Stomach (tissue), 9 donors: ENCODE measurements around the gene LMF2. TPM values are rescaled to one million over a fixed set of nuclear protein-coding genes. Genes with fewer than 3 reads are reported as not detected.

Experiments
- DNase-seq, 2 donors: peaks; one replicate each; pipeline versions ENCODE4 v3.0.0 to v3.0.0-alpha.2; 2013 to 2019
- H3K27ac ChIP-seq, 5 donors: fragments of 200-600 bp in 4 of 5; sonication (generic) in 4 of 5; one replicate each; pipeline ENCODE4 v1.5.1; 2013 to 2019; ENCODE audit warnings: mild to moderate bottlenecking in 1 of 5, moderate library complexity in 1 of 5
- H3K27me3 ChIP-seq, 3 donors: fragments of 200-600 bp; sonication (generic); one replicate each; pipeline ENCODE4 v1.5.1; 2017 to 2019; ENCODE audit warnings: mixed run types in 1 of 3
- H3K36me3 ChIP-seq, 4 donors: fragments of 200-600 bp; sonication (generic); 1 replicate in 3 of 4; 2 replicates in 1 of 4; pipeline ENCODE4 v1.5.1; 2016 to 2019
- H3K4me1 ChIP-seq, 4 donors: fragments of 200-600 bp; sonication (generic); one replicate each; pipeline ENCODE4 v1.5.1; 2016 to 2019
- H3K4me3 ChIP-seq, 4 donors: fragments of 200-600 bp; sonication (generic) in 3 of 4; one replicate each; pipeline ENCODE4 v1.5.1; 2016 to 2019; ENCODE audit warnings: mild to moderate bottlenecking in 1 of 4
- H3K9me3 ChIP-seq, 4 donors: fragments of 200-600 bp; sonication (generic); one replicate each; pipeline ENCODE4 v1.5.1; 2016 to 2019
- EP300 ChIP-seq: sonication (generic); formaldehyde crosslinking; IDR thresholded peaks from one replicate; pipeline ENCODE4 v1.6.1; 2017; ENCODE audit warnings: antibody characterized with exemption
- POLR2A ChIP-seq, 4 donors: fragments of 450-650 bp; IDR thresholded peaks; one replicate each; pipeline ENCODE4 v1.6.1; 2016; ENCODE audit warnings: antibody characterized with exemption in 4 of 4, control low read depth in 2 of 4, mild to moderate bottlenecking in 1 of 4, moderate library complexity in 1 of 4
- POLR2AphosphoS5 ChIP-seq, 3 donors: sonication (generic); formaldehyde crosslinking; IDR thresholded peaks; one replicate each; pipeline ENCODE4 v1.6.1; 2016; ENCODE audit warnings: antibody characterized with exemption in 3 of 3
- WGBS, 5 donors: extraction: QIAGEN DNeasy Blood & Tissue Kit in 3 of 5; methylation state at CpG; one replicate each; pipeline versions ENCODE4 v1.1.5 to v1.1.7; 2013 to 2018; 5-methylcytosine and 5-hydroxymethylcytosine counted together
- intact Hi-C: fragments of 100-400 bp; cut with DNase I; formaldehyde crosslinking; loops from one replicate; pipeline ENCODE4 v1.15.1; 2023; ENCODE audit warnings: low total_unique reads
- polyA plus RNA-seq, 3 donors: library from polyadenylated mRNA; stranded (reverse); fragments of 200-250 nt; gene quantifications; one replicate each; pipeline ENCODE4 v1.2.3, GENCODE V29; 2013
- total RNA-seq, 5 donors: library from RNA; depleted of rRNA; stranded (reverse); fragments of >200 nt; gene quantifications; one replicate each; pipeline versions ENCODE4 v1.1.0 to v1.2.3, GENCODE V29; 2014 to 2016
- TF ChIP-seq, protein P1 (sequence below), 7 experiments: fragments of 450-650 bp in 4 of 7; fragments of 200-600 bp in 3 of 7; sonication (generic) in 3 of 7; IDR thresholded peaks; one replicate each; pipeline ENCODE4 v1.5.1; 2016 to 2019; ENCODE audit warnings: antibody characterized with exemption in 7 of 7, control low read depth in 2 of 7, mild to moderate bottlenecking in 1 of 7
- donor health status: healthy with polysubstance abuse.
- donor health status: Bipolar disorder and iron deficiency.
- donor health status: healthy.

The LMF2 gene
- total and polyA plus RNA-seq, 8 donors: 11.9 to 212 (median 52.9) TPM

- 90 to 92% (median 92%) methylated on average over 15 to 18 of the region's 18 CpGs for WGBS, 5 donors
- intact Hi-C loops: no loop called here
Measured at GRCh38 chr22:50527921-50528681, 20.6 kb upstream of the LMF2 start.

DNA sequence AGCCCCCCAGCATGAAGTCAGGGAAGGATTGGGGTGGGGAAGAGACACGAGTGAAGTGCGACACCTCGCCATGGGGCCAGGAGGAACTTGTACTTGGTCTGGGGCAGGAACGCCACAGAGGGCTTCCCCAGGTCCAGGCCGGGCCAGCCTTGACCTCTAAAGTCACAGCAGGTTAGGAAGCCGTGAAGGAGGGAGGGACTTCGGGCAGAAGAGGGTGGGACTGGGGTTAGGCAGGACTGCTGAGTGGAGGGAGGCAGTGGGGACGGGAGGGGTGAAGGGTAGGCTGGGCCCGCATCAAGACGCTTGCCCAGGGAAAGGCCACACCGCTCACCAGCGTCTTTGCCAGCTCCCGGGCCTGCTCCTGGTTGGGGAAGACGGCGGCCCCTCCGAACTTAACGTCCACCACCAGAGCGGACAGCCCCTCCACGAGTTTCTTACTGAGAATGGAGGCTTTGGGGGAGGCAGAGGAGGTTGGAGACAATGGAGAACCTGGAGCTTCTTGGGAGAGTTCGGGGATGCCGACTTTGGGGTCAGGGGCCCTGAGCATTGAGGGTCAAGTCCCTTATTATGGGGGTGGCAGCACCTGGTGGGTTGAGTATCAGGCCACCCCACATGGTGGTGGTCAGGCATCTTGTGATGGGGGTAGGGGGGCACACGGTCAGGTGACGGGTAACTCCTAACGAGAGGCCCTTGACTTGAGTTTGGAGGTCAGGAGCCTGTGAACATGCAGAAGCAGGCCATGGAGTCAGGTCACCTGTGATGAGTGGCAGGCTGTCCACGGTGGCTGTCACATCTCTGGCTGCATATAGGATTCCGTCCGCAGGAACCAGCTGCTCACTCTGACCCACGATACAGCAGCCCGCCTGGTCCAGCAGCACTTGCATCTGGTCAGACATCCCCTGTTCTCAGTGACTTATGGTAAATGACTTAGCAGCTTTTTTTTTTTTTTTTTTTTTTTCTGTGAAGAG, 19.6 kb upstream of the LMF2 start:
- intact Hi-C loops: no loop called here
- Histone ChIP-seq H3K4me3 (peak overlapping the region; percentile 63 to 86 (median 80)), H3K27ac (peak overlapping the region; percentile 92 to 98 (median 94)), H3K27me3 (peaks cover 0 to 30% (median 0%) of the 10 kb centered on the region in 3 donors), H3K36me3 (peaks cover 18 to 22% (median 21%) of the 10 kb centered on the region in 4 donors), H3K4me1 (peaks cover 60 to 81% (median 79%) of the 10 kb centered on the region in 4 donors), H3K9me3 (no peaks in the 10 kb centered on the region)
- 39 to 59% (median 48%) methylated on average over 28 to 29 of the region's 29 CpGs for WGBS, 5 donors
- peak; percentile 68 to 72 for DNase-seq
- TF ChIP-seq POLR2AphosphoS5 (IDR thresholded peaks at IDR 0.05): peak in 2 of 3 donors; percentile 31 to 65
- TF ChIP-seq EP300: no peak

More at GRCh38 chr22:50527921-50528681, 20.6 kb upstream of the LMF2 start:
- Histone ChIP-seq H3K27ac (peak overlapping the region in 4 of 5 donors; percentile 92 to 98 (median 94)), H3K36me3 (peaks cover 8 to 12% (median 12%) of the 10 kb centered on the region in 4 donors), H3K4me1 (peaks cover 68 to 90% (median 84%) of the 10 kb centered on the region in 4 donors), H3K27me3 (peaks cover 0 to 39% (median 0%) of the 10 kb centered on the region in 3 donors), H3K4me3 (peak overlapping the region in 2 of 4 donors; percentile 53 to 80), H3K9me3 (no peaks in the 10 kb centered on the region)
- DNase-seq: no peak
- TF ChIP-seq POLR2AphosphoS5 (IDR thresholded peaks at IDR 0.05) (no peak), POLR2A (IDR thresholded peaks at IDR 0.05) (no peak), EP300 (no peak)
- TF ChIP-seq, protein P1, sequence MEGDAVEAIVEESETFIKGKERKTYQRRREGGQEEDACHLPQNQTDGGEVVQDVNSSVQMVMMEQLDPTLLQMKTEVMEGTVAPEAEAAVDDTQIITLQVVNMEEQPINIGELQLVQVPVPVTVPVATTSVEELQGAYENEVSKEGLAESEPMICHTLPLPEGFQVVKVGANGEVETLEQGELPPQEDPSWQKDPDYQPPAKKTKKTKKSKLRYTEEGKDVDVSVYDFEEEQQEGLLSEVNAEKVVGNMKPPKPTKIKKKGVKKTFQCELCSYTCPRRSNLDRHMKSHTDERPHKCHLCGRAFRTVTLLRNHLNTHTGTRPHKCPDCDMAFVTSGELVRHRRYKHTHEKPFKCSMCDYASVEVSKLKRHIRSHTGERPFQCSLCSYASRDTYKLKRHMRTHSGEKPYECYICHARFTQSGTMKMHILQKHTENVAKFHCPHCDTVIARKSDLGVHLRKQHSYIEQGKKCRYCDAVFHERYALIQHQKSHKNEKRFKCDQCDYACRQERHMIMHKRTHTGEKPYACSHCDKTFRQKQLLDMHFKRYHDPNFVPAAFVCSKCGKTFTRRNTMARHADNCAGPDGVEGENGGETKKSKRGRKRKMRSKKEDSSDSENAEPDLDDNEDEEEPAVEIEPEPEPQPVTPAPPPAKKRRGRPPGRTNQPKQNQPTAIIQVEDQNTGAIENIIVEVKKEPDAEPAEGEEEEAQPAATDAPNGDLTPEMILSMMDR (IDR thresholded peaks at IDR 0.05): no peak

DNA sequence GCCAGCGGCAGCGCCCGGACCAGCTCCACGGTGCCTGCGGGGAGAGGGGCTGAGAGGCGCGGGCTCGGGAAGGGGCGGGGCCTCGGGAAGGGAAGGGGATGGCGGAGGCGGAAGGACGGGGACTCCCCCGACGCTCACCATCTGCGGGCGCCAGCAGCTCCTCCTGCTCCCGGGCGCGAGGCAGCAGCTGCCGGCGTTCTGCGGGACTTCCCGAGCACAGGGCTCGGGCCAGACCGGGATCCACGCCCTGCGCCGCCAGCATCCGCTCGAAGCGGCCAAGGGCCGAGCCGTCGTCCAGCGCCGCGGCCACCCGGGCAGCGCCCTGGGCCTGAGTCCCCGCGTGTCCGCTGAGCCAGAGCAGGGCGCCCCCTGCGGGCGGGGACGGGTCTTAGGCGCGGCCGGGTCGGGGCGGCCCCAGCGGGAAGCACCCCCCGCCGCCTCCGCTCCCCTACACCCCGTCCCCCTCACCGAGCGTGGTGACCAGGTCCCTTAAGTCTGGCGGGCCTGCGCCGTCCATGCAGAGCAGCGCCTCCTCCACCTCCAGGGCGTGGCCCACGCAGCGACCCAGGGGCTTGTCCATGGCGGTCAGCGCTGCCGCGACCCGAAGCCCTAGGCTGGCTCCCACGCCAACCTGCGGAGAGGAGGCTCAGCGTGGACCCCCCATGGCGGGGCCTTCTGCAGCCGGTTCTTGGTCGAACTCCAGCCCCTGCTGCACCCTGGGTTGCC, 18.8 kb upstream of the LMF2 start:
- H3K27me3 ChIP-seq: peaks cover 0 to 22% (median 0%) of the 10 kb centered on the region in 3 donors
- peak overlapping the region; percentile 63 to 86 (median 80) for H3K4me3 ChIP-seq
- WGBS, 5 donors: 0 to 5% (median 1%) methylated on average over 1 to 76 of the region's 77 CpGs
- H3K9me3 ChIP-seq: no peaks in the 10 kb centered on the region
- intact Hi-C loops: no loop called here
- peak; percentile 83 to 94 for DNase-seq
- peak overlapping the region; percentile 92 to 98 (median 94) for H3K27ac ChIP-seq
- peaks cover 24 to 31% (median 30%) of the 10 kb centered on the region in 4 donors for H3K36me3 ChIP-seq
- TF ChIP-seq POLR2A (IDR thresholded peaks at IDR 0.05) (no peak), POLR2AphosphoS5 (IDR thresholded peaks at IDR 0.05) (peak in 2 of 3 donors; percentile 36 to 65), EP300 (no peak)
- TF ChIP-seq, protein P1 (IDR thresholded peaks at IDR 0.05): peak in 5 of 7 experiments; percentile 8 to 74 (median 54)
- peaks cover 51 to 73% (median 71%) of the 10 kb centered on the region in 4 donors for H3K4me1 ChIP-seq

DNA sequence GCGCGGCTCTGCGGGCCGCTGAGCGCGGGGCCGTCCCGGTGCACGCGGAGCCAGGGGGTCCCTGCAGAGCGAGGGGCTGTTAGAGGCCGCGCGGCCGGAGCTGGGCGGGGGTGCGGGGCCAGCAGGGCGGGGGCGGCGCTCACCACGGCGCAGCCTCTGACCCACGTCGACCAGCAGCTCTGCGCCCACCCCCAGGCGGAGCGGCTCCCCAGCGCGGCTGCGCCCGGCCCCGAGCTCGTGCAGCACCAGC, 18.3 kb upstream of the LMF2 start:
- Histone ChIP-seq H3K4me1 (peaks cover 46 to 68% (median 66%) of the 10 kb centered on the region in 4 donors), H3K27ac (peak overlapping the region; percentile 92 to 98 (median 94)), H3K9me3 (no peaks in the 10 kb centered on the region), H3K36me3 (peaks cover 24 to 36% (median 35%) of the 10 kb centered on the region in 4 donors), H3K27me3 (peaks cover 0 to 17% (median 0%) of the 10 kb centered on the region in 3 donors), H3K4me3 (peak overlapping the region; percentile 63 to 86 (median 80))
- WGBS, 5 donors: 0 to 1% (median 0%) methylated on average over 10 to 33 of the region's 33 CpGs; no CpG with 5 or more reads in 1 of the 5 donors
- intact Hi-C loops: no loop called here
- no peak for DNase-seq
- TF ChIP-seq POLR2AphosphoS5 (IDR thresholded peaks at IDR 0.05): no peak
- TF ChIP-seq, protein P1 (IDR thresholded peaks at IDR 0.05): peak in 2 of 7 experiments; percentile 5 to 25
